GM18858 (cell line): ENCODE measurements around the gene SLC66A2.

Experiments
- ATAC-seq: cut with Tn5 transposase; IDR thresholded peaks from one replicate; pipeline ENCODE4 v1.9.1; 2021; ENCODE audit not compliant: unreplicated experiment

The SLC66A2 gene

GRCh38 chr18:79938196-79938595, 13.3 kb downstream of the SLC66A2 start:
- ATAC-seq, result no peak

GRCh38 chr18:79937103-79937860, 14.2 kb downstream of the SLC66A2 start:
- no peak for ATAC-seq

DNA sequence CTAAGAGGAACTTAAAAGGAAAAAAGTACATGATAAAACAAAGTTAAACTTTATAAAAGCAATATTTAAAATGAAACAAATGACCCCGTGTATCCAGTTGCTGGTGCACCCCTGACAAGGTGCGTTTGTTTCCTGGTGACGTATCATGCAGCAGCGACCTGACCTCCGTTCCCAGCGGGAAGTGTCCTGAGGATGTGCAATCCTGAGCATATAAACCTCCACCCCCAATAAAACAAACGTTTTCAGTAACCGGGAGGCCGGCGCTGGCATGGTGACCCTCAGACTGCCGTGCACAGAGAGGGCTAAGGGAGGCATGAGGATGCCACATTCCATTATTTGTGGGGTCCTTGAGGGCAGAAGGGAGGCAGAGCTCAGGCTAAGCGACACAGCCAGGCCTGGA, 14.8 kb downstream of the SLC66A2 start:
- ATAC-seq, result no peak

DNA sequence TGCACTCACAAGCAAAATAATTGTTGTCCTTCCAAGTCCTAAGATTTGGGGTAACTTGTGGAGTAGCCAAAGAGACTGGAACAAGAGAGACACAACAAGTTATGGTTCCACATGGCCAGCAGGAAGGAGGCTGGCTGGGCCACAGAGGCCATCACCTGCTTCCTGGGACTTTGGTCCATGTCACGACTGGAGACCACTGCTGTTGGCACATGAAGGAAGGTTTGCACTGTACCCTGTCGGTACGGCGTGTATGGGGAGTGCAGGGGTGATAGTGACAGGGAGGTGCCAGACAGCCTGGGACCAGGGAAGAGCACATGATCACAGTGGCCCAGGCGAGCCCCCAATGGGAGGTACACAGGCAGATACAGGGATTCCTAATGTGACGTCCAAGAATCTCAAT, 15.5 kb downstream of the SLC66A2 start:
- no peak for ATAC-seq

DNA sequence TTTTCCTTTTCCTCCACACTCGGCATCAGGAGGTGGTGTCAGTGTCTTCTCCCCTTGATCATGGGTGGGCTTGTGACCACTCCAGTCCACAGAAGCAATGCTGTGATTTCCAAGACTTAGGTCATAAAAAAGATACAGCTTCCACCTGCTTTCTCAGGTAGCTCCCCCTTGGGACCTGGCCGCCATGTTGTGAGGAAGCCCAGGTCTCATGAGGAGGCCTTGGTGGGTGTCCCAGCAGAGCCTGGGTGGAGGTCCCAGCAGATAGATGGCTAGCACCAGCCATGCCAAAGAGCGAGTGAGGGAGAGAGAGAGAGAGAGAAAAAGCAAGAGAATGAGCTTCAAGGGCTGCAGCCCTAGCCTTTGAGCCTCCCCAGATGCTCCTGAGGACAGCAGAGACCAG, 16.0 kb downstream of the SLC66A2 start:
- no peak for ATAC-seq

DNA sequence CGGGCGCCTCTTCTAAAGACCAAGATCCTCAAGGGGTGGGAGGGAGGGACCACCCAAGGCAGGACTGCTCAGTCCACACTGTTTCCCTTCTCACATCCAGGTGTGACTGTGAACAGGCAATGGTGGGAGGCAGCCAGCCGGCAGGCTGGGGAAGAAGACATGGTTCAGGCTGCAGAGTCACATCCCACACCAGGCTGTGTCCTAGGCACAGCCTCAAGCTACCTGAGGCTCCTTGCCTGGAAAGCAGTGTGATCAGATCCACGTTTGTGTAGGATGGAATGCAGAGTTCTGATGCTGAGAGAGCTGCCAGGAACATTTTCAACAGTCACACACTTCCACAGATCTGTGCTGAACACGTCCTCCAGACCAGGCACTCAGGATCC, 16.4 kb downstream of the SLC66A2 start:
- no peak for ATAC-seq

- no peak for ATAC-seq
These were observed 16.9 kb downstream of the SLC66A2 start for GRCh38 chr18:79934311-79935097.

DNA sequence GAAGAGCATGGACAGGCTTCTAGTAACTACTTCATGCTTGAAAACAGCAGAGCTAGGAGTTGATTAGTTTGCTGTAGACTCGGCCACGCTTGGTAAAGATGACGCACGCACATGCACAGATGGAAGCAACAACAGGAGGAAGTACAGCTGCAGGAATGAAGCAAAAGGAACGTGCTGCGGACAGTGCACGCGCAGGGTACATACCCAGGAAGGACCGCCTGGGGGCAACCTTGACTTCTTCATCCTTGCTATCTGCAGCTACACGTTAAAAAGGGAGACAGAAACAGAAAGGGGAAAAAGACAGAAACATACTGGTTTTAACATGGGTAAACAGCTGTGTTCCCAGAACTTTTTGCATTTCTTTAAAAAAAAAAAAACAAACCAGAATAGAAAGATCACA, 17.7 kb downstream of the SLC66A2 start:
- no peak for ATAC-seq

- no peak for ATAC-seq
These were observed 18.5 kb downstream of the SLC66A2 start for GRCh38 chr18:79932907-79933306.

- no peak for ATAC-seq
These were observed 20.0 kb downstream of the SLC66A2 start for GRCh38 chr18:79931475-79931874.

- no peak for ATAC-seq
These were observed 21.3 kb downstream of the SLC66A2 start for GRCh38 chr18:79930020-79930642.

DNA sequence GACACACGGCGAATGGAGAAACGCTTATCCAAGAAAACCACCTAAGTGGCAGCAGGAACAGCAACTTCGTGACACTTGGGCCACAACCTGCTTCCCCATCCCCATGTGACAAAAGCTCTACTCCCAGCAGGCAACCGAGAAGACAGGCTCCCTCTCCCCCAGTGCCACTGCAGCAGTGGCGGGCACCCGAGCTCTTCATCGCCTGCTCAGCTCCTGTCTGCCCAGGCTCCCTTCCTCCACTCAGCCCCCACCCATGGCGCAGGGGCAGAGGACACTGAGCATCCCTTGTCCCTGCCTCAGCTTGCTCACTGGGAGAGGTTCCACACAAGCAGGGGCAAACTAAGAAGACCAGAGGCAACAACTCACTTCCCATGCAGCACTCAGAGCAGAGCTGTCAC, 22.9 kb downstream of the SLC66A2 start:
- no peak for ATAC-seq

GRCh38 chr18:79927607-79928562, 23.6 kb downstream of the SLC66A2 start:
- ATAC-seq, result no peak

DNA sequence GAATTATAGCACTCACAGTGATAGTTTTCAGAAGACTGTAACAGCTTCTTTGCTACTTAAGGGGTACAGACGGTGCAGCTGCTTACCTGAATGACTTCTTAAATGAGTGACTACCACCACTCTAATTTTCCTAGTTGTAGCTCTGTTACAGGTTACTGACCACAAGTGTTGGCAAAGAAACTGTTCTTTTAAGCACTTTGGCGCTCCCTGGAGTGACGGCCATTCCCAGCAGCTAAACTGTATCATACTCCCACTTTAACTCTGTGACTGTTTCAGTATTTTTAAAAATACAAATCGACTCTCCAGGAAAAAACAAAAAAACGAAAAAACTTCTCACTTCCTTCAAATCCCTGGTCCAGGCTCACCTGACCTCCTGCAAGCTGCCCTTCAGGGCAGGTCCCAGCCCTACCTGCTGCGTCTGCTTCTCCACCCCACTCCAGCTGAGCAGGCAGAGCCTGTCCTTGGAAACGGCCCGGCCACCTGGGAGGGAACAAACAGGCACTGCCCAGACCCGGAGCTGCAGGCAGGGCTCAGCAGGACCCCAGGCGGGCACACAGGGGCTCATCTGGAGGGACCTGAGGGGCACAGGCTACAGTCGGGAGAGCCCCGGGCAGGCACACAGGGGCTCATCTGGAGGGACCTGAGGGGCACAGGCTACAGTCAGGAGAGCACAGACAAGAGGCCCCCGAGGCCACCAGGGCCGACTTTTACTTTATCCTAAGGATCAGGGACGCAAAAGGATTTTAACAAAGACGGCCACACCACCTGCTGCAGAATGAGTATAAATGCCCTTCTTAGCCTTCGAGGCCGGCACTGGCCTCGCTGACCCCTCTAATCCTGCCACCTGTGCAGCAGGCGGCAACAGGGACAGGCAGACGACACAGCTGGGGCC, 24.5 kb downstream of the SLC66A2 start:
- ATAC-seq, result no peak

GRCh38 chr18:79926306-79926705, 25.1 kb downstream of the SLC66A2 start:
- ATAC-seq, result no peak

DNA sequence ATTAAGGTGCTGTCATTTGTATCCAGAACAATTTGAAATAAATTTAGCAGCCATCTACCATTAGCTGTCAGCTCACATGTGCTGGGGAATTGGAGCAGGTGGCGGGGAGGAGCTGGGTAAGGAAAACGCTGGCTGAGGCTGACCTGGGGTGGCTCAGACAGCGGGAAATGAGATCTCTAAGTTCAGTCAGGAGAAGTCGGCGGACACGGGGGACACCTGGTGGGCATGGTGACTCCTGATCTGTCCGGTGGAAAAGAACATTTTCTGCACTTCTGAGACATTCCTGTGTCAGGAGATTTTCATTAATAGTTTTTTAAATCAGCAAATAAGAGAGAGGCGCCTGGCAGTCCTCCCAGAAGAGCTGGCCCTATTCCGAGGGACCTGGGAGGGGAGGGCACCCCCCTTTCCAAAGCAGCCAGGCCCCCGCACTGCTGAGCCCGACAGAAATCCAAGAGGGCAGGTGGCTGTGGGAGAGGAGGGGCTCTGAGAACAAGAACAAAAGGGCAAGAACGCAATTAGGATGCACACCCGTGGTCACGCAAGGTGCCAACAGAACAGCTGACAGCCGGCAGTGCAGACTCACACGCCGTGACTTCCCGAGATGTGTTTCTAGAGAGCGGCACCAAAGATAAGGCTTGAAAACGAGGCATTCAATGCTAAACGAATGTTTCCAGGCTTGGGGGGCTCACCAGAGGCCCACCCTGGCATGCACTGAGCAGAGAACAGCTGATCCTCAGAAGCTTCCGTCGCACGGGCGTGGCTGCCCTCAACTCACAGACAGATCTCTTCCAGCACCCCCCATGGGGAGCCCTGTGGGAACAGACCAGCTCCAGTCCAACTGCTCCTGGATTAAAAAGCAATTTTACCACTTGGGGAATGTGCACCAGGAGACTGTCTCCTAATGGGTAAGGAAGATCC, 26.4 kb downstream of the SLC66A2 start:
- no peak for ATAC-seq

GRCh38 chr18:79923896-79924585, 27.4 kb downstream of the SLC66A2 start:
- ATAC-seq, result no peak

- ATAC-seq, result no peak
These were observed 28.5 kb downstream of the SLC66A2 start for GRCh38 chr18:79922971-79923411.
